CD14-positive monocyte (primary cell): Measurements from ENCODE around the gene SYNGR4. TPM values are rescaled to one million over a fixed set of nuclear protein-coding genes. Genes with fewer than 3 reads are reported as not detected.
A peak's percentile ranks its signal among the peaks of the same experiment; 100 is the strongest.

Experiments
- DNase-seq, 3 donors: peaks; one replicate each; pipeline ENCODE4 v3.0.0-alpha.2; 2011 to 2022
- H2AFZ ChIP-seq: 2 replicates; pipeline ENCODE4 v1.6.0; 2012; ENCODE audit warnings: mild to moderate bottlenecking, low read depth, low read length, inconsistent platforms; ENCODE audit not compliant: insufficient read depth, poor library complexity, severe bottlenecking
- H3K27ac ChIP-seq, 2 donors: 1 replicate in 1 of 2; 2 replicates in 1 of 2; pipeline ENCODE4 v1.5.1; 2012 to 2013; ENCODE audit warnings: low read length in 2 of 2, control low read depth in 1 of 2, inconsistent platforms in 1 of 2, low read depth in 1 of 2, mild to moderate bottlenecking in 1 of 2
- H3K27me3 ChIP-seq, 2 donors: one replicate each; pipeline versions ENCODE4 v1.6.0 to v1.6.1; 2011 to 2013; ENCODE audit warnings: low read length in 2 of 2; ENCODE audit not compliant: control insufficient read depth in 2 of 2, insufficient read depth in 2 of 2
- H3K36me3 ChIP-seq, 2 donors: replicated peaks in 1 of 2; 1 replicate in 1 of 2; 2 replicates in 1 of 2; pipeline versions ENCODE4 v1.5.1 to v1.6.1; 2012 to 2013; ENCODE audit warnings: low read length in 2 of 2, control low read depth in 1 of 2, inconsistent platforms in 1 of 2, mild to moderate bottlenecking in 1 of 2; ENCODE audit not compliant: insufficient read depth in 2 of 2, control insufficient read depth in 1 of 2
- H3K4me1 ChIP-seq, 2 donors: 1 replicate in 1 of 2; 2 replicates in 1 of 2; pipeline versions ENCODE4 v1.5.1 to v1.6.1; 2012 to 2013; ENCODE audit warnings: low read length in 2 of 2, control low read depth in 1 of 2, inconsistent platforms in 1 of 2, mild to moderate bottlenecking in 1 of 2, moderate library complexity in 1 of 2; ENCODE audit not compliant: insufficient read depth in 2 of 2, control insufficient read depth in 1 of 2
- H3K4me2 ChIP-seq: replicated peaks from 2 replicates; pipeline ENCODE3; 2012; ENCODE audit warnings: low read length, moderate library complexity, mild to moderate bottlenecking; ENCODE audit not compliant: poor library complexity, severe bottlenecking; ENCODE audit errors: extremely low read depth
- H3K4me3 ChIP-seq, 3 experiments: fragments of 200-600 bp in 1 of 3; sonication (generic) in 1 of 3; replicated peaks in 1 of 3; 1 replicate in 2 of 3; 2 replicates in 1 of 3; pipeline ENCODE4 v1.5.1; 2011 to 2013; ENCODE audit warnings: low read length in 3 of 3, mild to moderate bottlenecking in 3 of 3, control low read depth in 2 of 3, low read depth in 2 of 3, inconsistent platforms in 1 of 3, moderate library complexity in 1 of 3
- H3K79me2 ChIP-seq: 2 replicates; pipeline ENCODE4 v1.6.0; 2012; ENCODE audit warnings: mild to moderate bottlenecking, control low read depth, inconsistent platforms, low read length, moderate library complexity; ENCODE audit not compliant: insufficient read depth
- H3K9ac ChIP-seq: 2 replicates; pipeline ENCODE4 v1.6.0; 2017; ENCODE audit warnings: low read length, mild to moderate bottlenecking; ENCODE audit not compliant: insufficient read depth, poor library complexity, severe bottlenecking
- H3K9me3 ChIP-seq, 2 donors: replicated peaks in 1 of 2; 1 replicate in 1 of 2; 2 replicates in 1 of 2; pipeline versions ENCODE4 v1.5.1 to v1.6.1; 2012 to 2013; ENCODE audit warnings: low read length in 2 of 2, control low read depth in 1 of 2; ENCODE audit not compliant: control insufficient read depth in 1 of 2, insufficient read depth in 1 of 2
- H4K20me1 ChIP-seq: 2 replicates; pipeline ENCODE4 v1.6.0; 2012; ENCODE audit warnings: mild to moderate bottlenecking, low read length, control low read depth, moderate library complexity; ENCODE audit not compliant: insufficient read depth
- H3K27ac Mint-ChIP-seq, 7 donors: one replicate each; pipeline ENCODE4 v1.8.0; 2020; ENCODE audit warnings: mild to moderate bottlenecking in 7 of 7, mixed read lengths in 7 of 7, moderate library complexity in 6 of 7, inconsistent platforms in 2 of 7
- H3K27me3 Mint-ChIP-seq, 3 donors: one replicate each; pipeline ENCODE4 v1.8.0; 2021 to 2022; ENCODE audit warnings: low read depth in 3 of 3, mild to moderate bottlenecking in 3 of 3, mixed read lengths in 3 of 3, moderate library complexity in 3 of 3, inconsistent platforms in 1 of 3
- H3K36me3 Mint-ChIP-seq, 2 donors: one replicate each; pipeline ENCODE4 v1.8.0; 2020; ENCODE audit warnings: mixed read lengths in 2 of 2, inconsistent platforms in 1 of 2, mild to moderate bottlenecking in 1 of 2
- H3K4me1 Mint-ChIP-seq: one replicate; pipeline ENCODE4 v1.8.0; 2020; ENCODE audit warnings: mild to moderate bottlenecking, mixed read lengths
- H3K4me3 Mint-ChIP-seq, 2 donors: one replicate each; pipeline ENCODE4 v1.8.0; 2020; ENCODE audit warnings: mild to moderate bottlenecking in 2 of 2, mixed read lengths in 2 of 2, moderate library complexity in 1 of 2
- H3K9me3 Mint-ChIP-seq, 7 donors: one replicate each; pipeline ENCODE4 v1.8.0; 2020 to 2022; ENCODE audit warnings: mixed read lengths in 7 of 7, mild to moderate bottlenecking in 6 of 7, moderate library complexity in 6 of 7, inconsistent platforms in 2 of 7
- CTCF ChIP-seq: fragments of 200-600 bp; IDR thresholded peaks from one replicate; pipeline ENCODE4 v1.8.0; 2022; ENCODE audit warnings: antibody characterized with exemption, mild to moderate bottlenecking
- WGBS: methylation state at CpG from one replicate; pipeline ENCODE4 v1.1.5; 2013; ENCODE audit warnings: missing lambda C conversion rate; ENCODE audit not compliant: insufficient coverage; 5-methylcytosine and 5-hydroxymethylcytosine counted together
- intact Hi-C, 2 donors: fragments of 100-400 bp; cut with micrococcal nuclease; formaldehyde crosslinking; loops; one replicate each; pipeline versions ENCODE4 v1.15.0 to v1.15.1; 2023
- polyA plus RNA-seq, 3 donors: library from polyadenylated mRNA; depleted of rRNA in 1 of 3; unstranded in 2 of 3; stranded (reverse) in 1 of 3; fragments of 300-500 nt in 2 of 3; fragments of >200 nt in 1 of 3; fragmentation: Illumina TruSeq in 2 of 3; gene quantifications; 1 replicate in 2 of 3; 2 replicates in 1 of 3; pipeline ENCODE4 v1.2.3, GENCODE V29; 2012 to 2021

Gene SYNGR4
- polyA plus RNA-seq, 3 donors, result not detected

GRCh38 chr19:48365602-48366001 is 1.4 kb downstream of the SYNGR4 start:
- H3K9me3 ChIP-seq, result no peaks in the 10 kb centered on the region
- H4K20me1 ChIP-seq, result no peaks in the 10 kb centered on the region
- WGBS, result 97% methylated on average over 4 of the region's 11 CpGs
- H3K4me1 Mint-ChIP-seq, result peaks cover 9% of the 10 kb centered on the region
- H3K9me3 Mint-ChIP-seq, result no peaks in the 10 kb centered on the region
- peaks cover 0 to 3% (median 0%) of the 10 kb centered on the region in 3 donors for H3K27me3 Mint-ChIP-seq
- peaks cover 0 to 5% of the 10 kb centered on the region in 2 donors for H3K36me3 Mint-ChIP-seq
- no peaks in the 10 kb centered on the region for H3K27me3 ChIP-seq
- H3K9ac ChIP-seq, result no peak overlapping the region
- H3K36me3 ChIP-seq, result no peaks in the 10 kb centered on the region
- DNase-seq, result no peak
- no peak overlapping the region for H3K4me3 ChIP-seq
- no peak for TF ChIP-seq CTCF
- H3K4me1 ChIP-seq, result peaks cover 18 to 19% of the 10 kb centered on the region in 2 donors
- intact Hi-C loops, result no loop called here
- H3K27ac ChIP-seq, result no peak overlapping the region
- H3K27ac Mint-ChIP-seq, result no peak overlapping the region
- no peak overlapping the region for H3K4me3 Mint-ChIP-seq
- H2AFZ ChIP-seq, result no peak overlapping the region
- no peak overlapping the region for H3K4me2 ChIP-seq
- H3K79me2 ChIP-seq, result no peaks in the 10 kb centered on the region

- Histone ChIP-seq H3K4me2 (no peak overlapping the region), H3K36me3 (no peaks in the 10 kb centered on the region), H4K20me1 (no peaks in the 10 kb centered on the region), H3K27ac (no peak overlapping the region), H3K9me3 (no peaks in the 10 kb centered on the region), H3K4me1 (peaks cover 16 to 17% of the 10 kb centered on the region in 2 donors), H3K27me3 (no peaks in the 10 kb centered on the region), H3K79me2 (no peaks in the 10 kb centered on the region), H2AFZ (no peak overlapping the region), H3K4me3 (no peak overlapping the region), H3K9ac (no peak overlapping the region)
- WGBS, result 92% methylated on average over 2 of the region's 5 CpGs
- no peak for TF ChIP-seq CTCF
- no peaks in the 10 kb centered on the region for H3K9me3 Mint-ChIP-seq
- no peak for DNase-seq
- H3K27me3 Mint-ChIP-seq, result peaks cover 1 to 4% (median 2%) of the 10 kb centered on the region in 3 donors
- peak overlapping the region in 2 of 7 donors; percentile 10 to 14 for H3K27ac Mint-ChIP-seq
- intact Hi-C loops, result no loop called here
- H3K4me3 Mint-ChIP-seq, result no peak overlapping the region
- H3K4me1 Mint-ChIP-seq, result peaks cover 7% of the 10 kb centered on the region
- H3K36me3 Mint-ChIP-seq, result no peaks in the 10 kb centered on the region
Observed at GRCh38 chr19:48367855-48368254, 3.7 kb downstream of the SYNGR4 start.
